BLaER1 treated with 17β-estradiol and CSF1 and Interleukin-3, amounts not matched to agents 10 nM and 100 nM (cell line): ENCODE measurements around the gene PSG5.
A peak's percentile ranks its signal among the peaks of the same experiment; 100 is the strongest.
"Not testable (repeated sequence)": the region's sequence is repeated elsewhere in the genome, so short reads cannot be mapped to it uniquely, and the experiment has no call there.

Source experiments
- H3K27ac ChIP-seq, 11 experiments: shearing (Covaris generic); formaldehyde crosslinking; 2 replicates each; pipeline ENCODE4 v1.8.1; 2022
- H3K27me3 ChIP-seq, 11 experiments: shearing (Covaris generic); formaldehyde crosslinking; 2 replicates each; pipeline ENCODE4 v1.8.1; 2022
- H3K36me3 ChIP-seq, 11 experiments: shearing (Covaris generic); formaldehyde crosslinking; 2 replicates each; pipeline ENCODE4 v1.8.1; 2022
- H3K4me1 ChIP-seq, 10 experiments: shearing (Covaris generic); formaldehyde crosslinking; 2 replicates each; pipeline ENCODE4 v1.8.1; 2022
- H3K4me2 ChIP-seq, 11 experiments: shearing (Covaris generic); formaldehyde crosslinking; 2 replicates each; pipeline ENCODE4 v1.8.1; 2022
- H3K4me3 ChIP-seq, 10 experiments: shearing (Covaris generic); formaldehyde crosslinking; 2 replicates each; pipeline ENCODE4 v1.8.1; 2022
- H3K9ac ChIP-seq, 11 experiments: shearing (Covaris generic); formaldehyde crosslinking; 2 replicates each; pipeline ENCODE4 v1.8.1; 2022
- H3K9me3 ChIP-seq, 11 experiments: shearing (Covaris generic); formaldehyde crosslinking; replicated peaks in 1 of 11; 2 replicates each; pipeline ENCODE4 v1.8.1; 2022
- H4K20me1 ChIP-seq, 11 experiments: shearing (Covaris generic); formaldehyde crosslinking; 2 replicates each; pipeline ENCODE4 v1.8.1; 2022
- Cebpa-rat ChIP-seq, 11 experiments: shearing (Covaris generic); IDR thresholded peaks; 2 replicates each; pipeline ENCODE4 v1.8.1; 2022

The PSG5 gene

GRCh38 chr19:43186311-43186935 lies at the start of gene PSG5:
Gene PSG5, minus strand, starts transcription at chr19:43186536. Its CDS starts 131 bp downstream, at chr19:43186405.
- H3K4me2 ChIP-seq, H3K4me3 ChIP-seq: not testable (repeated sequence)

GRCh38 chr19:43235686-43236085 lies 49.4 kb upstream of the PSG5 start:
- H3K4me2 ChIP-seq, H3K36me3 ChIP-seq, H3K27me3 ChIP-seq, H3K4me1 ChIP-seq, H3K27ac ChIP-seq, H3K4me3 ChIP-seq, H3K9ac ChIP-seq, H4K20me1 ChIP-seq: not testable (repeated sequence)
- H3K9me3 ChIP-seq, result peaks cover 6 to 15% (median 8%) of the 10 kb centered on the region in 11 experiments

More at GRCh38 chr19:43186311-43186935, at the start of gene PSG5:
- H3K9ac ChIP-seq, H4K20me1 ChIP-seq, H3K27me3 ChIP-seq, H3K4me1 ChIP-seq, H3K9me3 ChIP-seq, H3K36me3 ChIP-seq, H3K27ac ChIP-seq: not testable (repeated sequence)

GRCh38 chr19:43229315-43229714 lies 43.0 kb upstream of the PSG5 start:
- Histone ChIP-seq H3K27ac (no peak overlapping the region), H3K27me3 (no peaks in the 10 kb centered on the region), H3K4me1 (no peaks in the 10 kb centered on the region), H3K4me3 (no peak overlapping the region), H3K9ac (no peak overlapping the region), H4K20me1 (no peaks in the 10 kb centered on the region), H3K36me3 (no peaks in the 10 kb centered on the region), H3K9me3 (peaks cover 46 to 67% (median 59%) of the 10 kb centered on the region in 11 experiments), H3K4me2 (no peak overlapping the region)
- no peak for TF ChIP-seq Cebpa-rat (IDR thresholded peaks at IDR 0.05)

DNA sequence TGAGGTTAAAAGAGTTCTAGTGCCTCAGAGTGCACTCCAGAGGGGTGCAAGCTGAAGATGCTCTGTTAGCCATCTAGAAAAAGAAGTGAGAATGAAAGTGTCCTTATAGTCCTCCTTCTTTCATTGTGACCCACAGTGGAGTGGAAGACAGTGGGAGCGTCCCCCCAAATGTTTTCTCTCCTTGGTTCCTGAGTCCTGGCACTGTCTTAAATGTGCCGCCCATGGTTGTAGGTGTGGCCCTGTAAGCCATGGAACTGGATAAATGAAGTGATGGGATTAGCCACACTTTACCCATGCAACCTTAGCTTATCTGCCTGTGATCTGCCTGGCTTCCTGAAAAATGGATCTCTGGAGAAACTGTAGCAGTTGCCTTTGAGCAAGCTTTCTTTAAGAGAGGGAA lies 42.4 kb upstream of the PSG5 start:
- H3K27me3 ChIP-seq, H3K4me2 ChIP-seq, H3K27ac ChIP-seq, H3K4me1 ChIP-seq, H3K36me3 ChIP-seq, H3K9ac ChIP-seq, H4K20me1 ChIP-seq: not testable (repeated sequence)
- Histone ChIP-seq H3K9me3 (peaks cover 46 to 67% (median 59%) of the 10 kb centered on the region in 11 experiments), H3K4me3 (peak overlapping the region in 1 of 10 experiments; percentile 28; a peak in 1 of 20 replicates)

- not testable (repeated sequence) for H3K4me1 ChIP-seq, H3K4me3 ChIP-seq, H3K9ac ChIP-seq, H3K27ac ChIP-seq, H3K36me3 ChIP-seq, H3K4me2 ChIP-seq, H4K20me1 ChIP-seq, H3K27me3 ChIP-seq
- peaks cover 47 to 73% (median 59%) of the 10 kb centered on the region in 11 experiments for H3K9me3 ChIP-seq
Measured at GRCh38 chr19:43226986-43227385, 40.6 kb upstream of the PSG5 start.

DNA sequence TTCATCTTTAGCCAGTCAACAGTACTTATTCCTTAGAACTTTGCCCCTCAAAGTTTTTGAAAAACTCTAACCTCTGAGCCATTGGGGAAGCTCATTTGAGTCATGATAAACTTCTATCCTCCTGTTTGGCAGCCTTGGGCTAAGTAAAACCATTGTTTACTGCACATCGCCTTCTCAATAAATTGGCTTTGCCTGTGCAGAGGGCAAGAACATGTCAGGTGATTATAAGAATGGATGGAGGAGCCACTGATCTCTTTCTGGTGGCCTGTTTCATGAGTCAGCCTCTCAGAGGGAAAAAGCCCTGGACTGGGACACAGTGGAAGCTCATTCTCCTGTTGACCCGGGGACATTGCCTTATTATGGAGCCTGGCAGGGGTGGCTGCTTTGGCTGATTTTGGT lies 38.5 kb upstream of the PSG5 start:
- Histone ChIP-seq H3K9ac (no peak overlapping the region), H3K27ac (no peak overlapping the region)
- no peak for TF ChIP-seq Cebpa-rat (IDR thresholded peaks at IDR 0.05)

DNA sequence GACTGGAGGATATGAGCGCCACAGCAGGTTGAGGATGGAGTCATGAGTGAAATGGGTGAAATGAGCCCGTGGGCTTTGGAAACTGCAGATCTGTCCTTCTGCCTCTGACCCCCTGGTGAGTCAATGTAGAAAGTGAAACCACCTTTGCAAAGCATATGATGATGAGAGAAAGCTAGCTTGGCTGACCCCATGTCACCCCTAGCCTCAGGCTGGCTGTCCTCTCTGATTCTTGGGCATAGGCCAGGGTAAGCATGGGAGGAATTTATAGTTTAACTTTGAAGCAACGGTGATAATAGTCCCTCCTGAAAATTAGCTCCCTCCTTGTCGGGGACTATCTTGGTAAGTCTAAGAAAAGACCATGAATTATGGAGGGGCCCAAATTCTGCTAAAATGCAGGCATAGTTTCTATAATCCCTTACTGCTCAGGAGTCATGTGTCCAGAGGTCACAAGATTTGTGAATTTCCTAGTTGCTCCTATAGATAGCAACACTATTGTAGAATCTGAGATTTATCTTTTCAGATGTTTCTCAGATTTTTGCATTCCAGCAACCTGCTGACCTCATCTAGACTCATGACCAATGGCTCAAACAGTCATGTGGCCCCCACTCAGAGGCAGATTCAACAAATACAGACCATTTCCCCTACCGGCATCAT lies 38.0 kb upstream of the PSG5 start:
- H4K20me1 ChIP-seq, H3K4me1 ChIP-seq, H3K4me3 ChIP-seq, H3K36me3 ChIP-seq, H3K27me3 ChIP-seq, H3K9ac ChIP-seq, H3K27ac ChIP-seq, H3K4me2 ChIP-seq: not testable (repeated sequence)
- H3K9me3 ChIP-seq, result peaks cover 26 to 61% (median 48%) of the 10 kb centered on the region in 11 experiments

More for the DNA sequence above, 38.5 kb upstream of the PSG5 start:
- no peak overlapping the region for H3K4me3 ChIP-seq
- no peaks in the 10 kb centered on the region for H4K20me1 ChIP-seq
- no peaks in the 10 kb centered on the region for H3K4me1 ChIP-seq
- no peaks in the 10 kb centered on the region for H3K36me3 ChIP-seq
- H3K27me3 ChIP-seq, result no peaks in the 10 kb centered on the region
- no peak overlapping the region for H3K4me2 ChIP-seq
- peaks cover 31 to 66% (median 53%) of the 10 kb centered on the region in 11 experiments for H3K9me3 ChIP-seq

DNA sequence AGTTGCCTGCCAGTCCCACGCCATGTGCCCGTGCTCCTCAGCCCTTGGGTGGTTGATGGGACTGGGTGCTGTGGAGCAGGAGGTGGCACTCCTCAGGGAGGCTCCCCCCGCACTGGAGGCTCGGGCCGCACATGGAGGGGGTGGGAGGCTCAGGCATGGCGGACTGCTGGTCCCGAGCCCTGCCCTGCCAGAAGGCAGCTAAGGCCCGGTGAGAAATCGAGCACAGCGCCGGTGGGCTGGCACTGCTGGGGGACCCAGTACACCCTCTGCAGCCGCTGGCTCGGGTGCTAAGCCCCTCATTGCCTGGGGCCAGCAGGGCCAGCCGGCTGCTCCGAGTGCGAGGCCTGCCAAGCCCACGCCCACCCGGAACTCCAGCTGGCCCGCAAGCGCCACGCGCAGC lies 35.6 kb upstream of the PSG5 start:
- peaks cover 1 to 37% (median 24%) of the 10 kb centered on the region in 11 experiments; a peak in 20 of 22 replicates for H3K9me3 ChIP-seq
- H3K27me3 ChIP-seq, H3K27ac ChIP-seq, H3K9ac ChIP-seq, H3K4me1 ChIP-seq, H3K4me3 ChIP-seq, H4K20me1 ChIP-seq, H3K4me2 ChIP-seq, H3K36me3 ChIP-seq: not testable (repeated sequence)

DNA sequence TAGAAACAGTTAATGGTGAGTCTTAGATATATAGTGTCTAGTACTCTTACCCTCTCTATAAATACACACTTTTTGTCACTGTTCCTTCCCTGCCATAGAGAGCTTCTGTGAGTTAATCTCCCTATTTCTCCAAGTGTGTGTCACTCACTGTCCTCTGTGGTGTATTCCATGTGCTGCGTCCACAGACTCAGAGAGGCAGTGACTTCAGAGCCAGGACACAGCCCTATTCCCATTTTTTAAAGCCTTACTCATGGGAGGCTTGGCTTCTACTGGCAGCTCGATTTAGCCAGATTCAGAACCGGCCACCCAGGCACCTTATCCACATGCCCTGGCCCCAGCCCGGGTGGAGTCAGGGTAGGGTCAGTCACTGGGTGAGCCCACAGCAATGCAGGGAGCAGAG lies 32.8 kb upstream of the PSG5 start:
- H3K4me3 ChIP-seq, H3K36me3 ChIP-seq, H4K20me1 ChIP-seq, H3K27me3 ChIP-seq, H3K4me2 ChIP-seq, H3K9ac ChIP-seq, H3K4me1 ChIP-seq, H3K27ac ChIP-seq: not testable (repeated sequence)
- peaks cover 0 to 18% (median 7%) of the 10 kb centered on the region in 11 experiments; a peak in 13 of 22 replicates for H3K9me3 ChIP-seq

- H3K36me3 ChIP-seq, H4K20me1 ChIP-seq, H3K27ac ChIP-seq, H3K27me3 ChIP-seq, H3K4me1 ChIP-seq, H3K4me3 ChIP-seq, H3K9me3 ChIP-seq, H3K9ac ChIP-seq, H3K4me2 ChIP-seq: not testable (repeated sequence)
Measured at GRCh38 chr19:43215881-43216280, 29.5 kb upstream of the PSG5 start.
